CD4-positive, CD25-positive, alpha-beta regulatory T cell (primary cell): ENCODE measurements around the gene PUM1. TPM values are rescaled to one million over a fixed set of nuclear protein-coding genes. Genes with fewer than 3 reads are reported as not detected.
"Not testable (repeated sequence)": the region's sequence is repeated elsewhere in the genome, so short reads cannot be mapped to it uniquely, and the experiment has no call there.

Source experiments
- ATAC-seq, 2 donors: fragments of 150-1000 bp; cut with Tn5 transposase; one replicate each; pipeline ENCODE4 v1.10.0; 2021; ENCODE audit warnings: low read depth in 2 of 2, moderate number of reproducible peaks in 2 of 2, moderate library complexity in 1 of 2
- DNase-seq, 3 donors: peaks; one replicate each; pipeline versions ENCODE4 v3.0.0 to v3.0.0-alpha.2; 2012 to 2022; ENCODE audit warnings: mixed read lengths in 1 of 3
- H3K27ac ChIP-seq: one replicate; pipeline ENCODE4 v1.7.0; 2013; ENCODE audit warnings: mild to moderate bottlenecking, low read length; ENCODE audit not compliant: insufficient read depth, poor library complexity, severe bottlenecking
- H3K27me3 ChIP-seq: one replicate; pipeline ENCODE4 v1.7.0; 2013; ENCODE audit warnings: low read length; ENCODE audit not compliant: control insufficient read depth, insufficient read depth
- H3K36me3 ChIP-seq: one replicate; pipeline ENCODE4 v1.7.0; 2013; ENCODE audit warnings: mild to moderate bottlenecking, low read length, moderate library complexity; ENCODE audit not compliant: control insufficient read depth, insufficient read depth
- H3K4me1 ChIP-seq: 2 replicates; pipeline ENCODE4 v1.7.0; 2013; ENCODE audit warnings: mild to moderate bottlenecking, low read length; ENCODE audit not compliant: insufficient read depth, control insufficient read depth, poor library complexity, severe bottlenecking
- H3K4me3 ChIP-seq: one replicate; pipeline ENCODE4 v1.7.0; 2013; ENCODE audit warnings: low read depth, mild to moderate bottlenecking, low read length, moderate library complexity
- H3K9me3 ChIP-seq, 2 experiments: 1 replicate in 1 of 2; 2 replicates in 1 of 2; pipeline ENCODE4 v1.7.0; 2013; ENCODE audit warnings: low read length in 2 of 2, mild to moderate bottlenecking in 1 of 2, moderate library complexity in 1 of 2; ENCODE audit not compliant: control insufficient read depth in 2 of 2
- H3K27ac Mint-ChIP-seq, 3 donors: one replicate each; pipeline ENCODE4 v1.8.0; 2020 to 2022; ENCODE audit warnings: mild to moderate bottlenecking in 3 of 3, mixed read lengths in 3 of 3, moderate library complexity in 2 of 3
- H3K27me3 Mint-ChIP-seq: one replicate; pipeline ENCODE4 v1.8.0; 2022; ENCODE audit warnings: mild to moderate bottlenecking, mixed read lengths
- H3K36me3 Mint-ChIP-seq: one replicate; pipeline ENCODE4 v1.8.0; 2020; ENCODE audit warnings: mixed read lengths
- H3K4me1 Mint-ChIP-seq, 4 donors: one replicate each; pipeline ENCODE4 v1.8.0; 2020 to 2022; ENCODE audit warnings: mixed read lengths in 4 of 4, mild to moderate bottlenecking in 1 of 4
- H3K4me3 Mint-ChIP-seq, 4 donors: one replicate each; pipeline ENCODE4 v1.8.0; 2020 to 2022; ENCODE audit warnings: mild to moderate bottlenecking in 4 of 4, mixed read lengths in 4 of 4, moderate library complexity in 3 of 4
- H3K9me3 Mint-ChIP-seq, 7 donors: one replicate each; pipeline ENCODE4 v1.8.0; 2020 to 2022; ENCODE audit warnings: mixed read lengths in 7 of 7, mild to moderate bottlenecking in 3 of 7, moderate library complexity in 2 of 7
- polyA plus RNA-seq, 4 donors: library from polyadenylated mRNA; unstranded; fragments of 300-500 nt; fragmentation: Illumina TruSeq; gene quantifications; one replicate each; pipeline ENCODE4 v1.2.3, GENCODE V29; 2021
- total RNA-seq: library from RNA; stranded (reverse); gene quantifications from one replicate; pipeline ENCODE4 v1.2.3, GENCODE V29; 2022

Gene PUM1
- total and polyA plus RNA-seq, 5 donors from 2014 or later, result 108 to 283 (median 136) TPM

GRCh38 chr1:30955448-30956015, 110.0 kb downstream of the PUM1 start:
- peaks cover 87% of the 10 kb centered on the region for H3K36me3 ChIP-seq
- H3K4me1 Mint-ChIP-seq, result peaks cover 14 to 48% (median 40%) of the 10 kb centered on the region in 4 donors

GRCh38 chr1:30953685-30954084, 111.8 kb downstream of the PUM1 start:
- Histone ChIP-seq H3K27me3 (no peaks in the 10 kb centered on the region), H3K9me3 (no peaks in the 10 kb centered on the region), H3K4me1 (no peaks in the 10 kb centered on the region), H3K4me3 (no peak overlapping the region), H3K36me3 (peaks cover 84% of the 10 kb centered on the region), H3K27ac (no peak overlapping the region)
- Mint-ChIP-seq H3K27ac (peak overlapping the region in 2 of 3 donors; percentile 20 to 67), H3K4me3 (no peak overlapping the region), H3K36me3 (peaks cover 54% of the 10 kb centered on the region), H3K9me3 (no peaks in the 10 kb centered on the region), H3K27me3 (no peaks in the 10 kb centered on the region), H3K4me1 (peaks cover 11 to 44% (median 34%) of the 10 kb centered on the region in 4 donors)
- ATAC-seq (no peak), DNase-seq (no peak)

More at GRCh38 chr1:30955448-30956015, 110.0 kb downstream of the PUM1 start:
- peaks cover 53% of the 10 kb centered on the region for H3K36me3 Mint-ChIP-seq
- no peak for ATAC-seq
- H3K27me3 Mint-ChIP-seq, result no peaks in the 10 kb centered on the region
- no peaks in the 10 kb centered on the region for H3K9me3 ChIP-seq
- no peaks in the 10 kb centered on the region for H3K9me3 Mint-ChIP-seq
- no peak overlapping the region for H3K4me3 Mint-ChIP-seq
- no peaks in the 10 kb centered on the region for H3K4me1 ChIP-seq
- H3K27ac ChIP-seq, result no peak overlapping the region
- H3K27ac Mint-ChIP-seq, result no peak overlapping the region
- no peak for DNase-seq
- no peaks in the 10 kb centered on the region for H3K27me3 ChIP-seq
- H3K4me3 ChIP-seq, result no peak overlapping the region

GRCh38 chr1:30952098-30952497, 113.4 kb downstream of the PUM1 start:
- H3K27me3 Mint-ChIP-seq, result no peaks in the 10 kb centered on the region
- DNase-seq, result peak in 1 of 3 donors; percentile 23
- Histone ChIP-seq H3K27ac (no peak overlapping the region), H3K9me3 (no peaks in the 10 kb centered on the region), H3K4me1 (no peaks in the 10 kb centered on the region), H3K27me3 (no peaks in the 10 kb centered on the region), H3K36me3 (peaks cover 84% of the 10 kb centered on the region), H3K4me3 (no peak overlapping the region)
- H3K4me1 Mint-ChIP-seq, result peaks cover 6 to 42% (median 28%) of the 10 kb centered on the region in 4 donors
- H3K36me3 Mint-ChIP-seq, result peaks cover 58% of the 10 kb centered on the region
- peak in 1 of 2 donors; percentile 28 for ATAC-seq
- peak overlapping the region; percentile 29 to 82 (median 51) for H3K27ac Mint-ChIP-seq
- no peaks in the 10 kb centered on the region for H3K9me3 Mint-ChIP-seq
- H3K4me3 Mint-ChIP-seq, result no peak overlapping the region

- H3K27ac ChIP-seq, result no peak overlapping the region
- H3K9me3 ChIP-seq, result no peaks in the 10 kb centered on the region
- peaks cover 86% of the 10 kb centered on the region for H3K36me3 ChIP-seq
- H3K4me1 ChIP-seq, result no peaks in the 10 kb centered on the region
- ATAC-seq (no peak), DNase-seq (no peak)
- Mint-ChIP-seq H3K27ac (no peak overlapping the region), H3K27me3 (no peaks in the 10 kb centered on the region), H3K4me1 (peaks cover 10 to 33% (median 25%) of the 10 kb centered on the region in 4 donors), H3K36me3 (peaks cover 59% of the 10 kb centered on the region), H3K4me3 (peak overlapping the region in 1 of 4 donors; percentile 27), H3K9me3 (no peaks in the 10 kb centered on the region)
- H3K4me3 ChIP-seq, result no peak overlapping the region
- H3K27me3 ChIP-seq, result no peaks in the 10 kb centered on the region
Measured at GRCh38 chr1:30950700-30951099, 114.8 kb downstream of the PUM1 start.

- peak overlapping the region in 1 of 3 donors; percentile 6 for H3K27ac Mint-ChIP-seq
- no peaks in the 10 kb centered on the region for H3K4me1 ChIP-seq
- no peak overlapping the region for H3K4me3 ChIP-seq
- H3K27me3 ChIP-seq, result no peaks in the 10 kb centered on the region
- H3K4me1 Mint-ChIP-seq, result peaks cover 10 to 31% (median 26%) of the 10 kb centered on the region in 4 donors
- DNase-seq, result no peak
- H3K4me3 Mint-ChIP-seq, result no peak overlapping the region
- ATAC-seq, result no peak
- H3K9me3 Mint-ChIP-seq, result no peaks in the 10 kb centered on the region
- no peaks in the 10 kb centered on the region for H3K9me3 ChIP-seq
- no peak overlapping the region for H3K27ac ChIP-seq
- peaks cover 91% of the 10 kb centered on the region for H3K36me3 ChIP-seq
- peaks cover 63% of the 10 kb centered on the region for H3K36me3 Mint-ChIP-seq
- no peaks in the 10 kb centered on the region for H3K27me3 Mint-ChIP-seq
Measured at GRCh38 chr1:30950053-30950452, 115.5 kb downstream of the PUM1 start.

GRCh38 chr1:30949487-30949838, 116.1 kb downstream of the PUM1 start:
- H3K4me3 Mint-ChIP-seq, H3K27me3 ChIP-seq, ATAC-seq, H3K27ac ChIP-seq, H3K9me3 Mint-ChIP-seq, H3K4me3 ChIP-seq, H3K4me1 ChIP-seq, H3K27me3 Mint-ChIP-seq, H3K27ac Mint-ChIP-seq, H3K9me3 ChIP-seq, DNase-seq: not testable (repeated sequence)
- peaks cover 92% of the 10 kb centered on the region for H3K36me3 ChIP-seq
- Mint-ChIP-seq H3K4me1 (peaks cover 10 to 31% (median 26%) of the 10 kb centered on the region in 4 donors), H3K36me3 (peaks cover 59% of the 10 kb centered on the region)

- ATAC-seq, H3K9me3 ChIP-seq, DNase-seq, H3K4me3 Mint-ChIP-seq, H3K4me1 ChIP-seq, H3K27ac ChIP-seq, H3K4me3 ChIP-seq, H3K27me3 ChIP-seq, H3K9me3 Mint-ChIP-seq, H3K27me3 Mint-ChIP-seq: not testable (repeated sequence)
- peaks cover 58% of the 10 kb centered on the region for H3K36me3 Mint-ChIP-seq
- peaks cover 92% of the 10 kb centered on the region for H3K36me3 ChIP-seq
- peaks cover 10 to 29% (median 26%) of the 10 kb centered on the region in 4 donors for H3K4me1 Mint-ChIP-seq
- peak overlapping the region in 2 of 3 donors; percentile 64 to 88 for H3K27ac Mint-ChIP-seq
Measured at GRCh38 chr1:30948813-30949486, 116.6 kb downstream of the PUM1 start.

- no peak overlapping the region for H3K27ac ChIP-seq
- no peak overlapping the region for H3K4me3 ChIP-seq
- no peaks in the 10 kb centered on the region for H3K9me3 Mint-ChIP-seq
- no peaks in the 10 kb centered on the region for H3K27me3 ChIP-seq
- ATAC-seq, result no peak
- peaks cover 91% of the 10 kb centered on the region for H3K36me3 ChIP-seq
- no peaks in the 10 kb centered on the region for H3K9me3 ChIP-seq
- peaks cover 10 to 28% (median 23%) of the 10 kb centered on the region in 4 donors for H3K4me1 Mint-ChIP-seq
- H3K27ac Mint-ChIP-seq, result peak overlapping the region in 2 of 3 donors; percentile 64 to 79
- H3K36me3 Mint-ChIP-seq, result peaks cover 59% of the 10 kb centered on the region
- H3K4me1 ChIP-seq, result no peaks in the 10 kb centered on the region
- H3K4me3 Mint-ChIP-seq, result no peak overlapping the region
- no peaks in the 10 kb centered on the region for H3K27me3 Mint-ChIP-seq
- DNase-seq, result no peak
Measured at GRCh38 chr1:30948278-30948677, 117.2 kb downstream of the PUM1 start.
